HG02885 (cell line): ENCODE results near the gene B4GALNT3.

Experiments used
- ATAC-seq: cut with Tn5 transposase; IDR thresholded peaks from one replicate; pipeline ENCODE4 v1.9.1; 2021; ENCODE audit warnings: mild to moderate bottlenecking; ENCODE audit not compliant: unreplicated experiment, poor library complexity

The B4GALNT3 gene

GRCh38 chr12:586318-587071 lies 126.8 kb downstream of the B4GALNT3 start:
- no peak for ATAC-seq

DNA sequence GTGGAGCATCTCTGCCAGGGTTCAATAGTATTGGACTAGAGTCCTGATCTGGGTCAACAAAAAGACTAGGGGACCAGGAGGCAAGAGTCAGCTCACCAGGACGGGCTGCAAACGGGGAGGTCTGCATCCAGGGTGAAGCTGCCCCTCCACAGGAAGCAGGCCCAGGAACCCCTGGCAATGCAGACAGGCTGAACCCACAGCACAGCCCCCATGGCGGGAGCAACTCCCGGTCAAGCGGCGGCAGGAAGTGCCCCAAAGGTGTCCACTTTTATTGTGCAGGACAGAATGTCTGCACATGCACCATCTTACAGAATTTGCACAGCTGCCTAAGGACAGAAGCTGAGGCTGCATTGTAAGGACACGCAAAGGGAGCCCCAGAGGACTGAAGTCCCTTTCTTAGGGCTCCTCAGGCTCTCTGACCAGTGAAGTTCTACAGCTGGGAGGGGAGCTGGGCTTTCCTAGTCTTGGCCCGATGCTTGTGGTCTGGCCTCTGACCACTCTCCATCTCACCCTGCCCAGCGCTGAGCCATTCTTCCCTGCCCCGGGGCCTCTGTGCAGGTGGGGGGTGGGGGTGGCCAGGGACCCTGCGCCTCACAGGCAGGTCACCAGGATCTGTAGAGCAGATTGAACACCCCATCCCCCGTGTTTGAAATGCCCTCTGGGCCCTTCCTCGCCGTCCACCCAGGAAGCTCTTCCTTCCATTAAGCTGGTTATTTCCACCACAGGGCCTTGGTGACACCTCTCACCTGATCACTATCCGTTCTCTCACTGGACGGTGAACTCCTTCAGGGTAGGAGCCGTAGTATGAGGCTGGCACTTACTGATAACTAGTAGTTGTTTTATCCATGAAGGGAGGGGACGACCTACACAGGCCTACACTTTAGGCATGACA lies 127.6 kb downstream of the B4GALNT3 start:
- ATAC-seq: no peak

- ATAC-seq: no peak
These were observed 128.2 kb downstream of the B4GALNT3 start for GRCh38 chr12:588024-588322.

- no peak for ATAC-seq
These were observed 128.9 kb downstream of the B4GALNT3 start for GRCh38 chr12:588646-589045.

GRCh38 chr12:590206-590750 lies 130.5 kb downstream of the B4GALNT3 start:
- ATAC-seq: no peak

GRCh38 chr12:591167-592023 lies 131.7 kb downstream of the B4GALNT3 start:
- no peak for ATAC-seq

DNA sequence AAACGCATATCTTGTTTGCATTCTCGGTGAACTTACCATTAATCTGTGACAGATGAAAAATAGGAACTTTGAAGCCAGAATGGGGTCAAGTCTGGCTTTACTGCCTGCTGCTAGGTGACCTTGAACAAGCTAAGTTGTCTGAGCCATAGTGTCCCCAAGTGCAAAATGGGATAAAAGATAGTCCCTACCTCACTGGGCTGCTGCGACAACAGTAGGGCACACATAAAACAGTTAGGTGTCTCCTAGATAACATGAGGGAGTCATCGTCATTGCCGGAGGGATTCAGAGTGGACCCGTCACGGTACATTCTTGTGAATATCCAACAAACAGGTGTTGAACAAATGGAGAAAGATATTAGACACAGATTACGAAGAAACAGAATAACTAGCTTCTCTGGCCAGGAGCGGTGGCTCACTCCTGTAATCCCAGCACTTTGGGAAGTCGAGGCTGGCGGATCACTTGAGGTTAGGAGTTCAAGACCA lies 132.3 kb downstream of the B4GALNT3 start:
- ATAC-seq: no peak

GRCh38 chr12:593396-594270 lies 133.9 kb downstream of the B4GALNT3 start:
- no peak for ATAC-seq

DNA sequence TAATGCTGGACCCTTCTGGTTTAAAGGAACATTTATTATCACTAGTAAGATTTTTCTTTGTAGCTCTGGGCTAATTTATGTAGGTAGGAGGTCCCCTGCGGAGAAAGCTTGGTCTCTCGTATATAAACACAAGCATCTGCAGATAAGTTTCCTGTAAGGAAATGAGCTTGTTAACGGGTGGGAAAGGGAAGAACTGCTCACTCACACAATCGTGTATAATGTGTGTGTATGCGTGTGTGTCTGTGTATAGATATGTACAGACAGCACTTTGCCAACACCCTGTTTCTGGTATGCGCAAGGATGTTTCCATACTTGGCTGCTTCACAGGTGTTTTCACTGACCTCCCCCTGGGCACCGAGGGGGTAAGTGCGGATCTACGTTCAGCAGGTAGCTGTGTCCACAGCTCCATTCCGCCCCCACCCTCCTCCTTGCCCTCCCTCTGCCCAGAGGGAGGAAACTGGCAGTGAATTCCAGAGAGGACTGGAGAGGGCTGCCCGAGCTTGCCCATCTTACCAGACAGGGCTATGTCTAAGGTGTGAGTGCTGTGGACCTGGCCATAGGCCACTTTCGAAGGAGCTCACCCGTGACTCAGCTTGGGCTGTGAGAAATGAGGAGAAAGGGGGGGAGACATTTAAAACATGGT lies 138.3 kb downstream of the B4GALNT3 start:
- no peak for ATAC-seq

DNA sequence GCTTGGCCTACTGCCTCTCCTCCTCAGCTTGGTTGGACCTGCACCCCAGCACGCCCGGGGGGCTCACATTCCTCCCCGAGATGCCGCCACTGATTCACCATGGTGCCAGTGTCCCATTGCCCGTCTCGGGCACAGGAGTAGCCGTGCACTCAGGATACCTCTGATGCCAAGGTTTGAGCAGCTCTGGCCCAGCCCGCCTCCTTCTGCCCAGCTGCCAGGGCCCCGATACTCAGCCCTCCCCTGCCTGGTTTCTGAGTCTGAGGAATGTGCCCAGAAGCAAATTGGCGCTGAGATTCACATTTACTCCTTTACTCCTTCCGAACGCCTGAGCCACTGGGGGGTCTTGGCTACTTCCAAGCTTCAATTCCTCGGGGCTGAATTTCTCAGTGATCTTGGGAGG lies 140.0 kb downstream of the B4GALNT3 start:
- ATAC-seq: no peak

GRCh38 chr12:601976-602699 lies 142.4 kb downstream of the B4GALNT3 start:
- no peak for ATAC-seq

- no peak for ATAC-seq
These were observed 142.9 kb downstream of the B4GALNT3 start for GRCh38 chr12:602700-603068.

DNA sequence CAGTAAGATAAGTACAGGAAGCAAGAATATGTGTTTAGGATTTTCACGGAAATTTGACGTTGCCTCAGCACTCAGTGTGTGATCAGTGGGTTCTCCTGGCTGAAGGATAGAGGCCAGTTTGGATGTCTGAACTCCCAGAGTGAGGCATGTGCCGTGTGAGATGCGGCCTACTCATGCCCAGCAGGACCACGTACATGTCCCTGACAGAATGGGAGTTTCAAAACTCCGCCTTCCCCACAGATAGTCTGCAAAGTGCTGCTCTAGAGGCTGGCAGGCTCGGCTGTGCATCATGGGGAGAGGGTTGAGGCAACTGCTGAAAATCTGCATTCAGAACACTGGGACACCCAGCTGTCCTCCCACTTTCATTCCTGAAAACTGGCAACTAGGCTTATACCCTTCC lies 145.2 kb downstream of the B4GALNT3 start:
- ATAC-seq: no peak

GRCh38 chr12:607541-608001 lies 147.8 kb downstream of the B4GALNT3 start:
- no peak for ATAC-seq

DNA sequence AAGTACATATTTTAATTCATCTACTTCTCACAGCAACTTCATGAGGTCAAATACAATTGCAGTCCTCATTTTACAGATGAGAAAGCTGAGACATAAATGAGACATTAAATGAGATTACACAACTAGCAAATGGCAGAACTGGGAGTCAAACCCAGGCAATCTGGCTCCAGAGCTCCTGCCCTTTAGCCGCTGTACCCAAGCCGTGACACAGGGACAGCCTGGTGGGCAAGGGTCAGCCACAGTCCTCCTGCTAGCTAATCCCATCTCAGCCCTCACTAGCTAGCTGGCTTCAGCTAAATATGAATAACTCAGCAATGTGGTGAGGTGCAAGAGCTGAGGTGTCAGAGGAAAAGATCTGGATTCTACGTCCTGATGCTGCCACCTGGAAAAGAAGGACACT lies 148.7 kb downstream of the B4GALNT3 start:
- no peak for ATAC-seq

- ATAC-seq: no peak
These were observed 149.2 kb downstream of the B4GALNT3 start for GRCh38 chr12:608921-609320.

DNA sequence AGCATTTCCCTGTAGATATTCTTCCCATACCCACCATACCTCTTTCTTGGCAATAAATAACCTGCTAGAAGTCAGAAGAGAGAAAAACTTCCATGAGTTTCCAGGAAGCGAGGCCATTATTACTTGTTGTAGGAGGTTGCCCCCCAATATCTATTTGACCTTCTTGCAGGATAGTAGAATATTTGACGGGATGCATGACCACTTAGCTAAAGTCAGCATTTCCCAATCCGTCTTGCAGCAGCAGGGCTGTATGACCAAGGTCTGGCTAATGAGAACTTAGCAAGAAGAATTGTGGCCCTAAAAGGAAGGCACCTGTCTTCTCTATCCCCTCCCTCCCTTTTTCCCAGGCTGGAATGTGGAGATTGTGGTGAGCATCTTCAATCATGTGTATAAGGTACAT lies 152.0 kb downstream of the B4GALNT3 start:
- ATAC-seq: no peak

DNA sequence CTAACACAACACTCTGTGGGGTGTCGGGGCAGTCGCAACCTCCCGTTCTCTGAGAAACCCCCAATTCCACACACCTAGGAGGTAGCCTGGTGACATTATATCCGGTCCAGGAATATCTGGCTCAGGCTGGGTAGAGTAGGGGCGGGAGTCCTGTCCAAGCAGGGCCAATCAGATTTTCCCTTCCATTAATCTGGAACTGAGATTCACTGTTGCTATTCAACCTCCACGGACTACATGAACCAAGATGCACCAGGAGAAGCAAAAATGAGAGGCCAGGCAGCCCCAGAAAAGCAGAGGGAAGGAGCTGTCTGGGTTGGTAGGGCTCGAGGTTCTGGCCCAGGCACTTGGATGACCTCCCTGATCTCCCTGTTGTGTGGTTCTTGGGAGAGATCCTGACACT lies 152.6 kb downstream of the B4GALNT3 start:
- no peak for ATAC-seq
